GM18873 (cell line): ENCODE results near the gene SAP130.

ENCODE experiments used
- ATAC-seq: cut with Tn5 transposase; IDR thresholded peaks from one replicate; pipeline ENCODE4 v1.9.1; 2021; ENCODE audit warnings: mild to moderate bottlenecking, moderate library complexity, moderate number of reproducible peaks; ENCODE audit not compliant: unreplicated experiment, low FRiP score

SAP130 gene

GRCh38 chr2:128026448-128027277 is 1.2 kb downstream of the SAP130 start:
- ATAC-seq, result no peak

- ATAC-seq, result no peak
These were observed 3.0 kb downstream of the SAP130 start for GRCh38 chr2:128024816-128025215.

- ATAC-seq, result no peak
These were observed 10.3 kb downstream of the SAP130 start for GRCh38 chr2:128017561-128017960.

GRCh38 chr2:128016620-128017019 is 11.2 kb downstream of the SAP130 start:
- ATAC-seq, result no peak

GRCh38 chr2:128012698-128013097 is 15.2 kb downstream of the SAP130 start:
- no peak for ATAC-seq

- ATAC-seq, result no peak
These were observed 19.7 kb downstream of the SAP130 start for GRCh38 chr2:128008074-128008672.

- no peak for ATAC-seq
These were observed 23.4 kb downstream of the SAP130 start for GRCh38 chr2:128004509-128004908.

- ATAC-seq, result no peak
These were observed 24.4 kb downstream of the SAP130 start for GRCh38 chr2:128003463-128003862.

GRCh38 chr2:127996160-127996559 is 31.7 kb downstream of the SAP130 start:
- ATAC-seq, result no peak

GRCh38 chr2:127995725-127996124 is 32.1 kb downstream of the SAP130 start:
- no peak for ATAC-seq

- no peak for ATAC-seq
These were observed 34.2 kb downstream of the SAP130 start for GRCh38 chr2:127993659-127994058.

- no peak for ATAC-seq
These were observed 36.1 kb downstream of the SAP130 start for GRCh38 chr2:127991742-127992141.

- no peak for ATAC-seq
These were observed 41.2 kb downstream of the SAP130 start for GRCh38 chr2:127986548-127987079.

- ATAC-seq, result no peak
These were observed 42.1 kb downstream of the SAP130 start for GRCh38 chr2:127985735-127986134.

- no peak for ATAC-seq
These were observed 42.7 kb downstream of the SAP130 start for GRCh38 chr2:127985026-127985734.

- ATAC-seq, result no peak
These were observed 43.3 kb downstream of the SAP130 start for GRCh38 chr2:127984551-127984950.

GRCh38 chr2:127969446-127969845 is 58.4 kb downstream of the SAP130 start:
- no peak for ATAC-seq

GRCh38 chr2:127968610-127969339 is 59.1 kb downstream of the SAP130 start:
- ATAC-seq, result no peak

GRCh38 chr2:127961729-127962128 is 66.1 kb downstream of the SAP130 start:
- ATAC-seq, result no peak

GRCh38 chr2:127957240-127957639 is 70.6 kb downstream of the SAP130 start:
- no peak for ATAC-seq
